Fibroblast of mammary gland (primary cell): Measurements from ENCODE around the gene INSRR.

Source experiments
- DNase-seq: peaks from one replicate; pipeline ENCODE4 v3.0.0-alpha.2; 2010; ENCODE audit warnings: low read depth
- H3K4me3 ChIP-seq: 2 replicates; pipeline ENCODE4 v1.5.1; 2011; ENCODE audit warnings: low read depth, mild to moderate bottlenecking, low read length, moderate library complexity; ENCODE audit not compliant: control insufficient read depth
- TF ChIP-seq, protein P1 (sequence below): conservative IDR thresholded peaks from 2 replicates; pipeline ENCODE4 v1.5.1; 2011; ENCODE audit warnings: low read depth, low read length, inconsistent platforms; ENCODE audit not compliant: control insufficient read depth, insufficient read depth

The INSRR gene

DNA sequence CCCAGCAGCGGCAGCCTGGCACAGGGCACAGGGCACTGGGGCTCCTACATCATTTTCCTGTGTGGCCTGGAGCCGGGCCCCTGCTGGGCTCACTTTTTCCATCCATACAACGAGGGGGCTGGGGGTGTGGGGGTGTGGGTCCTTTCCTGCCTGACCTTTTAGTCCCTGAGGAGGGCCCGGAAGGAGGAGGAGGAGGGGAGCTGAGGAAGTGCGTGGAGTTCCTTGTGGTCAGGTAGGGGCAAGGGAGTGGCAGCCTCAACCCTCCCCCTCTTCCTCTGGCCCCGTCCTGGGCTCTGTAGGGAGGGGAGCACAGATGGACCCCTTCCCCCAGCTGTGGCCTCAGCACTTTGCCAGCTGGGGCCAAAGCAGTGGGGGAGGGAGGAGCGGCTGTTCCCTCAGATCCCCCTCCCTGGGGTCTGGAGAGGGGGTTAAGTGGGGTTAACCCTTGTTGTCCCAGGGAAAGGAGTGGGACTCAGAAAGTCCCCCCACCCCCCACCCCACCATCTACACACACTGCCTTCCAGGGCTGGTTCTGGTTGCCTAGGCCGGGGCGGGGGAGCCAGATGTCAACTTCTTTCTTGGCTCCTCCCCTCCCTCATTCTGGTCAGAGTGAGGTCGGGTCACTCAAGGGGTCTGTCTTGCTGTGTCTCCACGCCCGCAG is 7.5 kb upstream of the INSRR start:
- TF ChIP-seq, protein P1, sequence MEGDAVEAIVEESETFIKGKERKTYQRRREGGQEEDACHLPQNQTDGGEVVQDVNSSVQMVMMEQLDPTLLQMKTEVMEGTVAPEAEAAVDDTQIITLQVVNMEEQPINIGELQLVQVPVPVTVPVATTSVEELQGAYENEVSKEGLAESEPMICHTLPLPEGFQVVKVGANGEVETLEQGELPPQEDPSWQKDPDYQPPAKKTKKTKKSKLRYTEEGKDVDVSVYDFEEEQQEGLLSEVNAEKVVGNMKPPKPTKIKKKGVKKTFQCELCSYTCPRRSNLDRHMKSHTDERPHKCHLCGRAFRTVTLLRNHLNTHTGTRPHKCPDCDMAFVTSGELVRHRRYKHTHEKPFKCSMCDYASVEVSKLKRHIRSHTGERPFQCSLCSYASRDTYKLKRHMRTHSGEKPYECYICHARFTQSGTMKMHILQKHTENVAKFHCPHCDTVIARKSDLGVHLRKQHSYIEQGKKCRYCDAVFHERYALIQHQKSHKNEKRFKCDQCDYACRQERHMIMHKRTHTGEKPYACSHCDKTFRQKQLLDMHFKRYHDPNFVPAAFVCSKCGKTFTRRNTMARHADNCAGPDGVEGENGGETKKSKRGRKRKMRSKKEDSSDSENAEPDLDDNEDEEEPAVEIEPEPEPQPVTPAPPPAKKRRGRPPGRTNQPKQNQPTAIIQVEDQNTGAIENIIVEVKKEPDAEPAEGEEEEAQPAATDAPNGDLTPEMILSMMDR = no peak
- no peak for DNase-seq

DNA sequence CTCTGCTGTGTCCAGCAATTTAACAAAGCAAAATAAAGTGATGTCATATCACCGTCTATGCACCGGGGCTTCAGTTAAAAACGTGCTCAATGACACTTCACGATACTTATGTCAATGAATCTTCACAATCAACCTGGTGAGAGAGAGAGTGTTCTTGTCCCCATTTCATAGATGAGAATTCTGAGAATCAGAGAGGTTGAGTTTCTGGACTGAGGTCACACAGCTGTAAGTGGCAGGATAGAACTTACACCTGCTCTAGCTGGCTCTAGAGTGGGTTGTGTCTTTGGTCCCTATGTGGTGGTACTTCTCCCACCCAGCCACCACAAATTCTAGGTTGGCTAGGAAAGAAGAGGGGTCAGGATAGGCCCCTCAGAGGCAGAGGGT is 6.9 kb upstream of the INSRR start:
- H3K4me3 ChIP-seq = no peak overlapping the region
- DNase-seq = no peak
- TF ChIP-seq, protein P1 = no peak

More for the DNA sequence above, 7.5 kb upstream of the INSRR start:
- no peak overlapping the region for H3K4me3 ChIP-seq

DNA sequence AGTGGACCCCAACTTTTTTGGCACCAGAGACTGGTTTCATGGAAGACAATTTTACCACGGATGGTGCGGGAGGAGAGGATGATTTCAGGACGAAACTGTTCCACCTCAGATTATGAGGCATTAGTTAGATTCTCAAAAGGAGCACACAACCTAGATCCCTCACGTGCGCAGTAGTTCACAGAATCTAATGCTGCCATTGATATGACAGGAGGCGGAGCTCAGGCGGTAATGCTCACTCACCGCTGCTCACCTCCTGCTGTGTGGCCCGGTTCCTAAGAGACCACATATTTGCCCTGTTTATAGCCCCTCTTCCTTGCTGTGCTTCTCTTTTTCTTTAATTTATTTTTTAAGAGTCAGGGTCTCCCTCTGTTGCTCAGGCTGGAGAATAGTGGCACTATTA is 6.3 kb upstream of the INSRR start:
- TF ChIP-seq, protein P1 = no peak
- no peak for DNase-seq
- H3K4me3 ChIP-seq = no peak overlapping the region

GRCh38 chr1:156864796-156865195 is 5.9 kb upstream of the INSRR start:
- no peak for DNase-seq
- TF ChIP-seq, protein P1 = no peak
- H3K4me3 ChIP-seq = no peak overlapping the region

DNA sequence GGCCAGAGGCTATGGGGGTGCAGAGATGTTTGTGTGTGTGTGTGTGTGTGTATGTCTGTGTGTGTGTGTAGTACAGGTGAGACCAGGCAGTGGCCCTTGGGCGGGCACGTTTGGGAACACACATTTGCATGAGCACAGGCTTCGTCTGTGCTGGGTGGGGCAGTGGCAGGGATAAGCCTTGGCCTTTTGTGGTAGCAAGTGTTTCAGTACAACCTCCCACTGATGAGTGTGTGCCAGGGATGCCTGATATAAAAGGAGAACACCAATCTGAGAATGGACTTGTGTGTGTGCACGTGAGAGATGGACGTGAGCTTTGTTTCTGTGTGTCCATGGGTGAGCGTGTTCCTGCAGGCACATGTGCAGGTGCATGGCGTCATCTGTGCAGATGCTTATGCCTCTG is 4.7 kb upstream of the INSRR start:
- TF ChIP-seq, protein P1 = no peak
- H3K4me3 ChIP-seq = no peak overlapping the region
- no peak for DNase-seq

GRCh38 chr1:156862997-156863599 is 4.2 kb upstream of the INSRR start:
- no peak overlapping the region for H3K4me3 ChIP-seq
- TF ChIP-seq, protein P1 = no peak
- DNase-seq = no peak
